Thoracic aorta (tissue), 2 donors: ENCODE results near the gene KCNK5. TPM values are rescaled to one million over a fixed set of nuclear protein-coding genes. Genes with fewer than 3 reads are reported as not detected.

Experiments
- ATAC-seq: fragments of 150-250 bp; one replicate; pipeline ENCODE4 v1.8.0; 2017; ENCODE audit warnings: low read depth; ENCODE audit not compliant: insufficient number of reproducible peaks, low FRiP score
- DNase-seq: peaks from one replicate; pipeline ENCODE4 v3.0.0-alpha.2; 2020; ENCODE audit warnings: low spot score
- H3K27ac ChIP-seq, 2 donors: fragments of 200-600 bp; sonication (generic); 1 replicate in 1 of 2; 2 replicates in 1 of 2; pipeline ENCODE4 v1.5.1; 2016; ENCODE audit warnings: mild to moderate bottlenecking in 2 of 2, moderate library complexity in 2 of 2
- H3K27me3 ChIP-seq: fragments of 200-600 bp; sonication (generic); replicated peaks from 2 replicates; pipeline ENCODE4 v1.6.0; 2016; ENCODE audit warnings: mild to moderate bottlenecking; ENCODE audit not compliant: insufficient read depth
- H3K36me3 ChIP-seq: fragments of 200-600 bp; sonication (generic); one replicate; pipeline ENCODE4 v1.5.1; 2016
- H3K4me1 ChIP-seq, 2 donors: fragments of 200-600 bp; sonication (generic); 1 replicate in 1 of 2; 2 replicates in 1 of 2; pipeline versions ENCODE4 v1.5.1 to v1.6.0; 2016; ENCODE audit warnings: low read depth in 2 of 2, mild to moderate bottlenecking in 1 of 2; ENCODE audit not compliant: control insufficient read depth in 1 of 2
- H3K4me3 ChIP-seq: fragments of 200-600 bp; sonication (generic); 2 replicates; pipeline ENCODE4 v1.5.1; 2016; ENCODE audit warnings: mild to moderate bottlenecking
- H3K9me3 ChIP-seq: fragments of 200-600 bp; sonication (generic); 2 replicates; pipeline ENCODE4 v1.5.1; 2016
- total RNA-seq, 2 donors: library from RNA; depleted of rRNA; stranded (reverse); fragments of >200 nt; gene quantifications; one replicate each; pipeline versions ENCODE4 v1.1.0 to v1.2.3, GENCODE V29; 2016
- TF ChIP-seq, protein P1 (sequence below): fragments of 200-600 bp; sonication (generic); IDR thresholded peaks from one replicate; pipeline ENCODE4 v1.5.1; 2019; ENCODE audit warnings: antibody characterized with exemption

The KCNK5 gene
- total RNA-seq, 2 donors from 2014 or later, result 0.41 to 8.6 TPM

GRCh38 chr6:39243809-39244208, 14.5 kb upstream of the KCNK5 start:
- TF ChIP-seq, protein P1, sequence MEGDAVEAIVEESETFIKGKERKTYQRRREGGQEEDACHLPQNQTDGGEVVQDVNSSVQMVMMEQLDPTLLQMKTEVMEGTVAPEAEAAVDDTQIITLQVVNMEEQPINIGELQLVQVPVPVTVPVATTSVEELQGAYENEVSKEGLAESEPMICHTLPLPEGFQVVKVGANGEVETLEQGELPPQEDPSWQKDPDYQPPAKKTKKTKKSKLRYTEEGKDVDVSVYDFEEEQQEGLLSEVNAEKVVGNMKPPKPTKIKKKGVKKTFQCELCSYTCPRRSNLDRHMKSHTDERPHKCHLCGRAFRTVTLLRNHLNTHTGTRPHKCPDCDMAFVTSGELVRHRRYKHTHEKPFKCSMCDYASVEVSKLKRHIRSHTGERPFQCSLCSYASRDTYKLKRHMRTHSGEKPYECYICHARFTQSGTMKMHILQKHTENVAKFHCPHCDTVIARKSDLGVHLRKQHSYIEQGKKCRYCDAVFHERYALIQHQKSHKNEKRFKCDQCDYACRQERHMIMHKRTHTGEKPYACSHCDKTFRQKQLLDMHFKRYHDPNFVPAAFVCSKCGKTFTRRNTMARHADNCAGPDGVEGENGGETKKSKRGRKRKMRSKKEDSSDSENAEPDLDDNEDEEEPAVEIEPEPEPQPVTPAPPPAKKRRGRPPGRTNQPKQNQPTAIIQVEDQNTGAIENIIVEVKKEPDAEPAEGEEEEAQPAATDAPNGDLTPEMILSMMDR, result no peak
- Histone ChIP-seq H3K27ac (peak overlapping the region in 1 of 2 donors; percentile 38), H3K4me3 (no peak overlapping the region), H3K9me3 (no peaks in the 10 kb centered on the region), H3K4me1 (peaks cover 0 to 15% of the 10 kb centered on the region in 2 donors), H3K36me3 (no peaks in the 10 kb centered on the region), H3K27me3 (no peaks in the 10 kb centered on the region)
- no peak for DNase-seq
- no peak for ATAC-seq

DNA sequence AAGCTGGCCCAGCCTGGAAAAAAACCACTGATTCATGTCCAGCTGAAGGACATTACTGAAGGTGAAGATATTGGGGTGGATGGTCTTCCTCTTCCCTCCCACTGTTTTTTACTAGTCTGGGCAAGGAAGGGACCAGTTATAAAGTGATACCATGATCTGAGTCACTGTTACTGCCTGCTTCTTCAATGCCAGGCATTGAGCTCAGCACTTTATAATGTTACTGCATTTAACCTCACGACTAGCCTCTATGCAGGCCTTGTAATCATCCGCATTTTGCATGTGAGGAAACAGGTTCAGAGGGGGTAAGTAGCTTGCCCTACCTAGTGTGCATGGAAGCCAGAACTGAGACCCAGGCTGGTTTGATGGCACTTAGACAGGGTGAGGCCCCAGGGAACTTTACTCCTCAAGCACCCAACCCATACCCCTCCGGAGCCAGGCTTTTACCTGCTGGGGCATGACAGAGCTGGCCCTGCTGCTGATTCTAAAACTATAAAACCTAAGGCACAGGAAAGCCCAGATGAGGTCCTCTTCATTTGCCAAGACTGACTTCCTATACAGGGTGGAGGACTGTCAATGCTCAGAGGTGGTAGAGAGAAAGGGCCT, 11.0 kb upstream of the KCNK5 start:
- TF ChIP-seq, protein P1, result no peak
- peaks cover 0 to 15% of the 10 kb centered on the region in 2 donors for H3K4me1 ChIP-seq
- H3K4me3 ChIP-seq, result no peak overlapping the region
- H3K27ac ChIP-seq, result no peak overlapping the region
- no peak for DNase-seq
- no peaks in the 10 kb centered on the region for H3K9me3 ChIP-seq
- H3K27me3 ChIP-seq, result no peaks in the 10 kb centered on the region
- ATAC-seq, result no peak
- no peaks in the 10 kb centered on the region for H3K36me3 ChIP-seq

GRCh38 chr6:39239527-39240154, 10.4 kb upstream of the KCNK5 start:
- Histone ChIP-seq H3K9me3 (no peaks in the 10 kb centered on the region), H3K36me3 (no peaks in the 10 kb centered on the region), H3K4me1 (peaks cover 0 to 15% of the 10 kb centered on the region in 2 donors), H3K27me3 (no peaks in the 10 kb centered on the region), H3K4me3 (no peak overlapping the region), H3K27ac (no peak overlapping the region)
- ATAC-seq (no peak), DNase-seq (no peak)
- TF ChIP-seq, protein P1, result no peak

GRCh38 chr6:39236742-39237141, 7.5 kb upstream of the KCNK5 start:
- ATAC-seq (no peak), DNase-seq (no peak)
- Histone ChIP-seq H3K4me3 (no peak overlapping the region), H3K9me3 (no peaks in the 10 kb centered on the region), H3K27me3 (no peaks in the 10 kb centered on the region), H3K36me3 (no peaks in the 10 kb centered on the region), H3K27ac (no peak overlapping the region), H3K4me1 (peaks cover 0 to 15% of the 10 kb centered on the region in 2 donors)
- TF ChIP-seq, protein P1, result no peak

DNA sequence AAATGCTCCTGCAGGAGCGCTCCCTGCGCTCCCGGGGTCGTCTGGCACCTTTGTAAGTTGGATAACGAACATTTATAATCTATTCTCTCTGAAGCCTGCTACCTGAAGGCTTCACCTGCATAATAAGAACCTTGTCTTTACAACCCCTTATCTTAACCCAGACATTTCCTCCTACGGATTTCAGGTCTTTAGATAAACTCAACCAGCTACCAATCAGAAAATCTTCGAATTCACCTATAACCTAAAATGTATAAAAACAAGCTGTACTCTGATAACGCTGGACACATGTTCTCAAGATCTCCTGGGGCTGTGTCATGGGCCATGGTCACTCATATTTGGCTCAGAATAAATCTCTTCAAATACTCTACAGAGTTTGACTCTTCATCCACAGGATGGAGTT, 4.1 kb upstream of the KCNK5 start:
- TF ChIP-seq, protein P1, result no peak
- DNase-seq (no peak), ATAC-seq (no peak)
- H3K4me3 ChIP-seq, result no peak overlapping the region
- H3K36me3 ChIP-seq, result no peaks in the 10 kb centered on the region
- H3K9me3 ChIP-seq, result no peaks in the 10 kb centered on the region
- H3K4me1 ChIP-seq, result peaks cover 0 to 16% of the 10 kb centered on the region in 2 donors
- no peaks in the 10 kb centered on the region for H3K27me3 ChIP-seq
- H3K27ac ChIP-seq, result no peak overlapping the region
